Activated CD8-positive, alpha-beta T cell treated with anti-CD3 and anti-CD28 coated beads for 36 hours (primary cell): ENCODE measurements around the gene DUSP22. TPM values are rescaled to one million over a fixed set of nuclear protein-coding genes. Genes with fewer than 3 reads are reported as not detected.

Experiments used
- ATAC-seq: fragments of 200-7000 bp; cut with Tn5 transposase; one replicate; pipeline ENCODE4 v1.10.0; 2021; ENCODE audit warnings: mild to moderate bottlenecking, moderate library complexity
- CTCF ChIA-PET: fragments of 350-600 bp; sonication (Branson Sonifier 250); formaldehyde crosslinking; loops from one replicate; lab custom pipeline; 2021; ENCODE audit warnings: antibody characterized with exemption; lab: Charles Lee
- POLR2A ChIA-PET: fragments of 350-600 bp; sonication (Branson Sonifier 250); formaldehyde crosslinking; loops from one replicate; lab custom pipeline; 2021; ENCODE audit warnings: antibody characterized with exemption; lab: Charles Lee
- DNase-seq: peaks from one replicate; pipeline ENCODE4 v3.0.0-alpha.2; 2020
- H3K27ac Mint-ChIP-seq: one replicate; pipeline ENCODE4 v1.8.0; 2021; ENCODE audit warnings: mild to moderate bottlenecking, mixed read lengths
- H3K27me3 Mint-ChIP-seq: one replicate; pipeline ENCODE4 v1.8.0; 2021; ENCODE audit warnings: mixed read lengths
- H3K36me3 Mint-ChIP-seq: one replicate; pipeline ENCODE4 v1.8.0; 2021; ENCODE audit warnings: low read depth, mixed read lengths
- H3K4me1 Mint-ChIP-seq: one replicate; pipeline ENCODE4 v1.8.0; 2021; ENCODE audit warnings: low read depth, mixed read lengths
- H3K4me3 Mint-ChIP-seq: one replicate; pipeline ENCODE4 v1.8.0; 2021; ENCODE audit warnings: mild to moderate bottlenecking, moderate library complexity, mixed read lengths
- H3K9me3 Mint-ChIP-seq: one replicate; pipeline ENCODE4 v1.8.0; 2021; ENCODE audit warnings: mixed read lengths
- intact Hi-C: fragments of 100-400 bp; cut with micrococcal nuclease; formaldehyde crosslinking; loops from one replicate; pipeline ENCODE4 v1.10.0; 2022
- total RNA-seq, 2 experiments: library from RNA; stranded (reverse); gene quantifications; one replicate each; pipeline ENCODE4 v1.2.3, GENCODE V29; 2021
- TF ChIP-seq, protein P1 (sequence below): fragments of 200-600 bp; IDR thresholded peaks from one replicate; pipeline ENCODE4 v1.8.0; 2022; ENCODE audit warnings: antibody characterized with exemption, mild to moderate bottlenecking

The DUSP22 gene
- total RNA-seq, 2 experiments from 2014 or later: 32.5 to 34.2 TPM

DNA sequence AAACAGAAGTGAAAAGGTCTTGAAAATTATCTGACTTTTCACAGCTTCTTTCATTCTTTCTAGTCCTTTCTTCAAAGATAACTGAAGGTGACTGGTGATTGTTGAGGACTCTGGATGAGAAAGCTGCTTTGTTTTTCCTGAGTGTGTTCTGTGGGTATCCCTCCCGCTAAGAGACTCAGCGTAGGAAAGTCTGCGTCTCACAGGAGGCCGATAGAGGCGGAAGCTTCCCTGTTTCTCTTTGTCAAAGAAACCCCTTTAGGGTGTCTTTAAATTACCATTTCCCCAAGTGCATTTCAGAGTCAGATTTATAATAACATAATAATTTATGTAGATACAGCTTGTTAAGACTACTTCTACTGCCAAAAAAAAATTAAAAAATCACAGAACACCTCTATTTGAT lies 68.1 kb downstream of the DUSP22 start:
- ATAC-seq: no peak
- H3K36me3 Mint-ChIP-seq: no peaks in the 10 kb centered on the region
- peaks cover 13% of the 10 kb centered on the region for H3K4me1 Mint-ChIP-seq
- ChIA-PET CTCF (interaction anchor here (2.3 kb wide), 1 partner anchor 10 kb away, joined by 8 read pairs; no protein-coding TSS in a partner anchor), POLR2A (interaction anchor here (0.8 to 1.4 kb wide), 3 partner anchors 9 to 30 kb away, joined by 3 to 5 read pairs (median 3); no protein-coding TSS in a partner anchor)
- no peak overlapping the region for H3K4me3 Mint-ChIP-seq
- no peaks in the 10 kb centered on the region for H3K27me3 Mint-ChIP-seq
- no peak for DNase-seq
- intact Hi-C loops: no loop called here
- TF ChIP-seq, protein P1, sequence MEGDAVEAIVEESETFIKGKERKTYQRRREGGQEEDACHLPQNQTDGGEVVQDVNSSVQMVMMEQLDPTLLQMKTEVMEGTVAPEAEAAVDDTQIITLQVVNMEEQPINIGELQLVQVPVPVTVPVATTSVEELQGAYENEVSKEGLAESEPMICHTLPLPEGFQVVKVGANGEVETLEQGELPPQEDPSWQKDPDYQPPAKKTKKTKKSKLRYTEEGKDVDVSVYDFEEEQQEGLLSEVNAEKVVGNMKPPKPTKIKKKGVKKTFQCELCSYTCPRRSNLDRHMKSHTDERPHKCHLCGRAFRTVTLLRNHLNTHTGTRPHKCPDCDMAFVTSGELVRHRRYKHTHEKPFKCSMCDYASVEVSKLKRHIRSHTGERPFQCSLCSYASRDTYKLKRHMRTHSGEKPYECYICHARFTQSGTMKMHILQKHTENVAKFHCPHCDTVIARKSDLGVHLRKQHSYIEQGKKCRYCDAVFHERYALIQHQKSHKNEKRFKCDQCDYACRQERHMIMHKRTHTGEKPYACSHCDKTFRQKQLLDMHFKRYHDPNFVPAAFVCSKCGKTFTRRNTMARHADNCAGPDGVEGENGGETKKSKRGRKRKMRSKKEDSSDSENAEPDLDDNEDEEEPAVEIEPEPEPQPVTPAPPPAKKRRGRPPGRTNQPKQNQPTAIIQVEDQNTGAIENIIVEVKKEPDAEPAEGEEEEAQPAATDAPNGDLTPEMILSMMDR: no peak
- H3K9me3 Mint-ChIP-seq: peaks cover 13% of the 10 kb centered on the region
- H3K27ac Mint-ChIP-seq: no peak overlapping the region

DNA sequence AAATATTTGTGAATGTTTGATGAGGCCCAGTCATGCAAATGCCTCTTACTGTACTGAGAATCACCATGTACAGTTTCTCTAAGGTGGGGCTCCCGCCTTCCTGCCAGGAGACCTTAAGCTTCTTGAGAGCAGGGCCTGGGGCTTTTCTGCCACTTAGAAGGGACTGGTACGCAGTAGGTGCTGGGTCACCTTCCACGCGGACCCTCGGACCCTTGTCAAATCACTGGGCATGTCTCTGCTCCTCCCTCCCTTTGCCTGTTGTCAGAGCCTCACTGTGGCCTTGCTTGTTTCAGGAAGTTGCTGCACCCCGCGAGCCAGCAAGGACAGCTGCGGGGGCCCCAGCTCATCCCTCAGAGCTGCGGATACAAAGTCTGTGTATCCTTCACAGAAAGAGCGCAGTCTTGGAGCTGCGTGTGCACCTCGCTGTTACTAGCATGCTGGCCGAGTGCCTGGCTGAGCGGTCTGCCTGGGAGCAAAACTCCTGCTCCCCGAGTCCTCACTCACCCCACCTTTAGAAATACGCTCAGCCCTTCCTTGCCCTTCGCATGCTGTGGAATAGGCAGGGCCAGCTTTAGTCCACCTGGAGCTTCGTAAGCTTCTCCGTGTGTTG lies 68.6 kb downstream of the DUSP22 start:
- TF ChIP-seq, protein P1: no peak
- peaks cover 3% of the 10 kb centered on the region for H3K27me3 Mint-ChIP-seq
- intact Hi-C loops: no loop called here
- POLR2A ChIA-PET: interaction anchor here (1.1 to 1.4 kb wide), 4 partner anchors 9 to 135 kb away, joined by 3 to 5 read pairs (median 3); no protein-coding TSS in a partner anchor
- peaks cover 13% of the 10 kb centered on the region for H3K9me3 Mint-ChIP-seq
- H3K27ac Mint-ChIP-seq: no peak overlapping the region
- H3K36me3 Mint-ChIP-seq: no peaks in the 10 kb centered on the region
- peaks cover 12% of the 10 kb centered on the region for H3K4me1 Mint-ChIP-seq
- DNase-seq (no peak), ATAC-seq (no peak)
- no peak overlapping the region for H3K4me3 Mint-ChIP-seq
- CTCF ChIA-PET: interaction anchor here (2.3 kb wide), 1 partner anchor 11 kb away, joined by 8 read pairs; no protein-coding TSS in a partner anchor

DNA sequence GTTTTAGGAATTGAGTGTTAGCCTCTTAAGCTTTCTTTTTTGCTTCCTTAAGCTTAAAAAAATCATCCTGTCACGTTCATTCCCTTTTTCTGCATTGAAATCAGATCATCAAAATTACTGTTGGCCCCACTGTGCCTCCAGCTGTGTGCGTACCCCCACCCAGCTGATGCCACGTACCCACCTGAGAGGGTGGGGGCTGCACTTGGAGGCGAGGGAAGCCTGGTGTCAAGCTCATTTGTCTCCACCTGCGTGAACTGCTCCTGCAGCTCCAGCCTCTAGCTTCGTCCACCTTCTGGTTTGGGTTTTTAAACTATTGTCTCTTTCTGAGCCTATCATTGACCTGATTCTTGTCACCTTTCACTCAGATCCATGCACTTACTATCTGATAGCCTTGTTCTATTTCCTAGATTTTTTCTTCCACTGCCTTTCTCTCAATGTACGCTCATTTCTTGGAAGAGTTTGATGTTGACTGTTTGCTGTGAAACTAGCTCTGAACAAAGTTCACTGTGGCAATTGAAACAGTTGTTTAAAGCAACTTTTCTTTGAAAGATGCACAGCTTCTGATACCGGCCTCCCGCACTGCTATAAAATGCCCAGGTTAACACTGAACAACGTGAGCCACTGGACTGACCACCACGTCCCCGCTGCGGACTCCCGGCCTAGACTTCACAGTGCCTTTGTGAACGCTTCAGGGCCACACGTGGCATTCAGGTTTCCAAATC lies 69.3 kb downstream of the DUSP22 start:
- intact Hi-C loops: no loop called here
- TF ChIP-seq, protein P1: no peak
- no peak for ATAC-seq
- Mint-ChIP-seq H3K9me3 (peaks cover 13% of the 10 kb centered on the region), H3K4me1 (peaks cover 8% of the 10 kb centered on the region), H3K4me3 (no peak overlapping the region), H3K27ac (no peak overlapping the region), H3K36me3 (no peaks in the 10 kb centered on the region), H3K27me3 (peaks cover 3% of the 10 kb centered on the region)
- ChIA-PET POLR2A (interaction anchor here (1.1 to 1.2 kb wide), 2 partner anchors 28 to 135 kb away, joined by 3 read pairs; no protein-coding TSS in a partner anchor), CTCF (interaction anchor here (2.3 kb wide), 1 partner anchor 12 kb away, joined by 8 read pairs; no protein-coding TSS in a partner anchor)
- DNase-seq: no peak

GRCh38 chr6:362231-362923 lies 70.1 kb downstream of the DUSP22 start:
- H3K4me3 Mint-ChIP-seq: no peak overlapping the region
- peaks cover 3% of the 10 kb centered on the region for H3K27me3 Mint-ChIP-seq
- H3K27ac Mint-ChIP-seq: no peak overlapping the region
- CTCF ChIA-PET: no interaction called here
- H3K9me3 Mint-ChIP-seq: peaks cover 13% of the 10 kb centered on the region
- POLR2A ChIA-PET: interaction anchor here (0.6 kb wide), 1 partner anchor 191 kb away, joined by 4 read pairs; no protein-coding TSS in a partner anchor
- DNase-seq: no peak
- no peaks in the 10 kb centered on the region for H3K4me1 Mint-ChIP-seq
- no peaks in the 10 kb centered on the region for H3K36me3 Mint-ChIP-seq
- ATAC-seq: no peak
- TF ChIP-seq, protein P1: no peak
- intact Hi-C loops: no loop called here
